Skeletal muscle satellite cell (primary cell): ENCODE results near the gene VSIG1.

Experiments used
- H3K27me3 ChIP-seq: 2 replicates; pipeline ENCODE4 v1.7.0; 2013; ENCODE audit warnings: low read length; ENCODE audit not compliant: control insufficient read depth, insufficient read depth
- H3K36me3 ChIP-seq: 2 replicates; pipeline ENCODE4 v1.7.0; 2013; ENCODE audit warnings: mild to moderate bottlenecking, control low read depth, low read length; ENCODE audit not compliant: insufficient read depth
- H3K4me1 ChIP-seq: 2 replicates; pipeline ENCODE4 v1.7.0; 2013; ENCODE audit warnings: low read length; ENCODE audit not compliant: control insufficient read depth, insufficient read depth
- H3K4me2 ChIP-seq: 2 replicates; pipeline ENCODE4 v1.7.0; 2013; ENCODE audit warnings: mild to moderate bottlenecking, low read length
- H3K4me3 ChIP-seq: 2 replicates; pipeline ENCODE4 v1.7.0; 2013; ENCODE audit warnings: low read length
- H3K9ac ChIP-seq: 2 replicates; pipeline ENCODE4 v1.7.0; 2013; ENCODE audit warnings: mild to moderate bottlenecking, low read depth, low read length, moderate library complexity
- H3K9me3 ChIP-seq: replicated peaks from 2 replicates; pipeline ENCODE4 v1.7.0; 2013; ENCODE audit warnings: mild to moderate bottlenecking, control low read depth, low read length

The VSIG1 gene

GRCh38 chrX:108029928-108030711 is 14.7 kb upstream of the VSIG1 start:
- Histone ChIP-seq H3K9me3 (no peaks in the 10 kb centered on the region), H3K4me3 (no peak overlapping the region), H3K9ac (no peak overlapping the region), H3K27me3 (peaks cover 44% of the 10 kb centered on the region), H3K36me3 (no peaks in the 10 kb centered on the region), H3K4me1 (peaks cover 4% of the 10 kb centered on the region), H3K4me2 (no peak overlapping the region)

DNA sequence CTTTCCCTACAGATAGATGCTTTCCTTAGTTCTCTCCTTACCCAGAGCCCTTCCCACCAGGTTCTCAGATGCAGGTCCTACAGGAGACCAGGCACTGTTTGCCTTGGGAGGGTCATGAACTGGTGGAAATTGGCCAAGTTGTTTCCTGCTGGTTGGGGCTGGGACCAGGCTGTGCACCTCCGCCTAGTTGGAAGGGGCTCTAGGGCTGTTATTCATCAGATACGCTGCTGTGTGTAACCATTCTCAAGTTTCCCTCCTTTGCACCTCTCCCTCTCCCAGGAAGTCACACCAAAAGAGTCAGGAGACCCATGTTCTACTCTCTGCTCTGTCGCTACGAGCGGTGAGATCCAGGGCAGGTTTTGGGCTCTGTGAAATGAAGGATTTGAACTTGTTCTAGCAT is 11.9 kb upstream of the VSIG1 start:
- Histone ChIP-seq H3K9me3 (no peaks in the 10 kb centered on the region), H3K4me2 (no peak overlapping the region), H3K9ac (no peak overlapping the region)

DNA sequence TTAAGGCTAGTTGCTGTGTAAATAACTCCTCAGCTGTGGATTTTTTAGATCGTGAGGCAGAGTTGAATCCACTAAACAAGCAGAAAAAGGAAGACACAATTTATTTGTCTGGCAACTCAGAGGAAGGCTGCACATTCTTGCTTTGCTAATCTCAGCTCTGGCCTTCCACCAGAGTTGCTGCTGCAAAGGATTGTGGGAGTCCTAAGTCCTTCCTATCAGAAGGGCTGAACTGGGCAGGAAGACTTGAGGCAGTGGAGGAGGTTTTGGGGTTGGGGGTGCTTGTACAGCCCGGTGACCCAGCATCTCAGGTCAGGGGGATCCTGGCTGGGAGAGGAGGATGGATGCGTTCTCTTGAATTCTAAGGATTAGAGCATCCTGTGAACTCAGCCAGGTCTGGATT is 11.0 kb upstream of the VSIG1 start:
- H3K9me3 ChIP-seq: no peaks in the 10 kb centered on the region
- no peaks in the 10 kb centered on the region for H3K36me3 ChIP-seq
- H3K27me3 ChIP-seq: peaks cover 22% of the 10 kb centered on the region
- H3K4me3 ChIP-seq: no peak overlapping the region
- peaks cover 12% of the 10 kb centered on the region for H3K4me1 ChIP-seq
- no peak overlapping the region for H3K4me2 ChIP-seq
- no peak overlapping the region for H3K9ac ChIP-seq

More for the DNA sequence above, 11.9 kb upstream of the VSIG1 start:
- Histone ChIP-seq H3K27me3 (peaks cover 28% of the 10 kb centered on the region), H3K4me3 (no peak overlapping the region), H3K36me3 (no peaks in the 10 kb centered on the region), H3K4me1 (peaks cover 12% of the 10 kb centered on the region)

DNA sequence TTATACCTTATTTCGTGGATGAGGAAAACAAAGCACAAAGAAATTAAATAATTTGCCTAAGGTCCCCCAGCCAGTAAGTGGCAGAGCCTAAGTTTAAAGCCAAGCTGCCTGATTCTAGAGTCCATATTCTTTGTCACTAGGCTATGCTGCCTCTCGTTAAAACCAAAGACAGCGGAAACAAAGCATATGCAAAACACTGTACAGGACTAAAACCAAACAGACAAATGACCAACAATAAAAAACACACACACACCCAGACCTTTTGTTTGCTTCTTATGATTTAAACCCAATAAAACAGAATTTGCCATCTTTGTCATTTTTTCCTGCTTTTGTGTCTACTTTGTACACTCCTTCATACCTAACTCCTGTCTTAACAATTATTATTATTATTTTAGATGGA is 10.1 kb upstream of the VSIG1 start:
- H3K4me1 ChIP-seq: peaks cover 12% of the 10 kb centered on the region
- no peak overlapping the region for H3K4me2 ChIP-seq
- H3K27me3 ChIP-seq: peaks cover 25% of the 10 kb centered on the region
- no peaks in the 10 kb centered on the region for H3K9me3 ChIP-seq
- no peaks in the 10 kb centered on the region for H3K36me3 ChIP-seq
- H3K4me3 ChIP-seq: no peak overlapping the region
- no peak overlapping the region for H3K9ac ChIP-seq

GRCh38 chrX:108036298-108036973 is 8.4 kb upstream of the VSIG1 start:
- Histone ChIP-seq H3K9ac (no peak overlapping the region), H3K4me3 (no peak overlapping the region), H3K36me3 (no peaks in the 10 kb centered on the region), H3K27me3 (peaks cover 18% of the 10 kb centered on the region), H3K4me2 (peak overlapping the region; percentile 50), H3K9me3 (no peaks in the 10 kb centered on the region), H3K4me1 (peaks cover 12% of the 10 kb centered on the region)

DNA sequence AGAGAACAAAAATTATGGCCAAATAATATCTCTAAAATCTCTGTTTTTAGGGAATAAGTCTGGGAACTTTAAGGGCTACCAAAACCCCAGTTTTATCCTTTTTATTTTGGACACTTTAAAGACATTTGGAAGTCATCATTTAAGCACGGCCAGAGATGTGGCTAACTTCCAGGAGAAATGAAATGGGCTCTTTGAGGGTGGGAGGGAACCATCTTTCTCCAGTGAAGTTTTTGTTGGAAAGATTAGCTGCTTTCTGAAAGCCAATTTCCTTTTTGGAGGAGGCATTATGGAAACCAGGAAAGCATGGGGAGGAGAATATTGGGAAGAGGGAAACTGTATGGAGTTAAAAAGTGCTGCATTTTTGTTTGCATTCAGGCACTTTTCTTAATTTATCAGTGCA is 4.8 kb downstream of the VSIG1 start:
- Histone ChIP-seq H3K4me2 (no peak overlapping the region), H3K4me3 (no peak overlapping the region), H3K27me3 (peaks cover 28% of the 10 kb centered on the region), H3K9me3 (no peaks in the 10 kb centered on the region), H3K9ac (no peak overlapping the region), H3K4me1 (no peaks in the 10 kb centered on the region), H3K36me3 (no peaks in the 10 kb centered on the region)

DNA sequence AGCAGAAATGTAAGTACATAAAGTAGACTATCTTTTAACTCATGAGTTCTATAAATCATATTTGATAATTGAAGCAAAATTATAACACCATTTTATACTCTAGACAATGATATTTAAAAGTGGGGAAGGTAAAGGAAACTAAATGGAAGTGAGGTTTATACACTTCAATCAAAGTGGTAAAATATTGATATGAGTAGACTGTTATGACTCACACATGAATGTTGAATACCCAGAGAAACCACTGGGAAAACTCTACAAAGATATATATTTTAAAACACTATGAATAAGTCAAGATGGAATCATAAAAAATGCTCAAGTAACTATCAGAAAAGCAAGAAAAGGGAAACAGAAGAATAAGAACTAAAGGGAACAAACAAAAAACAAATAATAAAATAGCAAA is 8.4 kb downstream of the VSIG1 start:
- Histone ChIP-seq H3K27me3 (peaks cover 37% of the 10 kb centered on the region), H3K9me3 (no peaks in the 10 kb centered on the region), H3K4me1 (no peaks in the 10 kb centered on the region), H3K9ac (no peak overlapping the region), H3K36me3 (no peaks in the 10 kb centered on the region), H3K4me2 (no peak overlapping the region), H3K4me3 (no peak overlapping the region)

GRCh38 chrX:108055546-108055945 is 10.7 kb downstream of the VSIG1 start:
- Histone ChIP-seq H3K27me3 (peaks cover 28% of the 10 kb centered on the region), H3K9ac (no peak overlapping the region), H3K4me3 (no peak overlapping the region), H3K4me2 (no peak overlapping the region), H3K36me3 (no peaks in the 10 kb centered on the region), H3K4me1 (no peaks in the 10 kb centered on the region), H3K9me3 (no peaks in the 10 kb centered on the region)

- no peaks in the 10 kb centered on the region for H3K9me3 ChIP-seq
- no peak overlapping the region for H3K4me3 ChIP-seq
- H3K36me3 ChIP-seq: no peaks in the 10 kb centered on the region
- peaks cover 50% of the 10 kb centered on the region for H3K27me3 ChIP-seq
- no peaks in the 10 kb centered on the region for H3K4me1 ChIP-seq
- no peak overlapping the region for H3K9ac ChIP-seq
- no peak overlapping the region for H3K4me2 ChIP-seq
Observed at GRCh38 chrX:108059801-108060200, 14.9 kb downstream of the VSIG1 start.

GRCh38 chrX:108064001-108064400 is 19.1 kb downstream of the VSIG1 start:
- Histone ChIP-seq H3K4me2 (no peak overlapping the region), H3K4me3 (no peak overlapping the region), H3K36me3 (no peaks in the 10 kb centered on the region), H3K27me3 (peaks cover 60% of the 10 kb centered on the region), H3K9me3 (no peaks in the 10 kb centered on the region), H3K9ac (no peak overlapping the region), H3K4me1 (no peaks in the 10 kb centered on the region)

DNA sequence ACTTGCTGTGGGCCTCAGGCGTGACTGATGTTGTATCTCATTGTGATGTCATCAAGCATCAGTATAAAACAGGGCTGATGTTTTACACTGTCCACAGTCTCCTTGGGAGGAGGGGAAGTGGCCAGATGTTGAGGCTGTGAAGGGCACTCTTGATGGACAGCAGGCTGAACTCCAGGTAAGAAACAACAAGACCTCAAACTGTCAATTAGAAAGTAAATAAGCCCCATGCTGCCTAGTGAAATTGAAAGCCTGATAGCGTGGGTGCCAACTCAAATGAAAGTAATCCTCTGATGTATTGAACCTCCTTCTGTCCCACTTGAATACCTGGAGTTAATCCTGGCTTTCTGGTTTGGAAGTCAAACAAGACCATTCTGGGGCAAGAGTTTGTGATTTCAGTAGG is 19.7 kb downstream of the VSIG1 start:
- Histone ChIP-seq H3K4me3 (no peak overlapping the region), H3K4me2 (no peak overlapping the region), H3K36me3 (no peaks in the 10 kb centered on the region), H3K27me3 (peaks cover 60% of the 10 kb centered on the region), H3K9ac (no peak overlapping the region), H3K4me1 (no peaks in the 10 kb centered on the region), H3K9me3 (no peaks in the 10 kb centered on the region)

- H3K9ac ChIP-seq: no peak overlapping the region
- peaks cover 16% of the 10 kb centered on the region for H3K4me1 ChIP-seq
- no peaks in the 10 kb centered on the region for H3K36me3 ChIP-seq
- no peak overlapping the region for H3K4me3 ChIP-seq
- peaks cover 39% of the 10 kb centered on the region for H3K27me3 ChIP-seq
- H3K9me3 ChIP-seq: no peaks in the 10 kb centered on the region
- H3K4me2 ChIP-seq: no peak overlapping the region
Observed at GRCh38 chrX:108068121-108068520, 23.3 kb downstream of the VSIG1 start.
